RPMI7951 (cell line): ENCODE measurements around the gene CYP4F22. TPM values are rescaled to one million over a fixed set of nuclear protein-coding genes. Genes with fewer than 3 reads are reported as not detected.
"Not testable (repeated sequence)": the region's sequence is repeated elsewhere in the genome, so short reads cannot be mapped to it uniquely, and the experiment has no call there.

Experiments
- DNase-seq: peaks from one replicate; pipeline ENCODE4 v3.0.0-alpha.2; 2012; ENCODE audit warnings: low read depth
- total RNA-seq: library from RNA; depleted of rRNA; stranded (reverse); fragments of >200 nt; shearing (Covaris generic); gene quantifications from 2 replicates; pipeline ENCODE4 v1.2.3, GENCODE V29; 2014; rRNA removed

Gene CYP4F22
- total RNA-seq, 1 experiment from 2014 or later: not detected

- DNase-seq: no peak
These were observed 62.1 kb downstream of the CYP4F22 start for GRCh38 chr19:15570420-15570819.

GRCh38 chr19:15575406-15575805 lies 67.1 kb downstream of the CYP4F22 start:
- no peak for DNase-seq

- DNase-seq: no peak
These were observed 68.3 kb downstream of the CYP4F22 start for GRCh38 chr19:15576526-15577156.

- no peak for DNase-seq
These were observed 69.0 kb downstream of the CYP4F22 start for GRCh38 chr19:15577184-15577771.

- no peak for DNase-seq
These were observed 75.0 kb downstream of the CYP4F22 start for GRCh38 chr19:15583346-15583745.

- no peak for DNase-seq
These were observed 75.8 kb downstream of the CYP4F22 start for GRCh38 chr19:15584095-15584494.

- DNase-seq: peak; percentile 55
These were observed 76.3 kb downstream of the CYP4F22 start for GRCh38 chr19:15584541-15585115.

GRCh38 chr19:15587663-15588062 lies 79.3 kb downstream of the CYP4F22 start:
- no peak for DNase-seq

- no peak for DNase-seq
These were observed 79.9 kb downstream of the CYP4F22 start for GRCh38 chr19:15588265-15588664.

- DNase-seq: no peak
These were observed 81.6 kb downstream of the CYP4F22 start for GRCh38 chr19:15589760-15590451.

GRCh38 chr19:15591796-15592195 lies 83.5 kb downstream of the CYP4F22 start:
- no peak for DNase-seq

- DNase-seq: not testable (repeated sequence)
These were observed 84.2 kb downstream of the CYP4F22 start for GRCh38 chr19:15592506-15592905.

- DNase-seq: peak; percentile 40
These were observed 85.4 kb downstream of the CYP4F22 start for GRCh38 chr19:15593766-15594165.

- DNase-seq: peak; percentile 40
These were observed 86.7 kb downstream of the CYP4F22 start for GRCh38 chr19:15595069-15595468.

Other genes starting within 250 kb of the CYP4F22 start
- 8.3 and 9.1 TPM in 2 replicates for gene BRD4, start 176.0 kb upstream of the CYP4F22 start, total RNA-seq
- gene AKAP8, start 128.7 kb upstream of the CYP4F22 start, total RNA-seq: 9.5 and 11.6 TPM in 2 replicates
- gene AKAP8L, start 89.5 kb upstream of the CYP4F22 start, total RNA-seq: 31.6 and 33.8 TPM in 2 replicates
- 4.2 and 7.1 TPM in 2 replicates for gene WIZ, start 58.6 kb upstream of the CYP4F22 start, total RNA-seq
- gene RASAL3, start 44.0 kb upstream of the CYP4F22 start, total RNA-seq: 0.72 and 0.88 TPM in 2 replicates
- gene PGLYRP2, start 29.0 kb upstream of the CYP4F22 start, total RNA-seq: not detected in 2 replicates
- gene CYP4F8, start 106.7 kb downstream of the CYP4F22 start, total RNA-seq: not detected in 2 replicates
- not detected in 2 replicates for gene CYP4F3, start 132.4 kb downstream of the CYP4F22 start, total RNA-seq
- 0.20 TPM in 1 of 2 replicates, not detected in the other for gene CYP4F12, start 164.6 kb downstream of the CYP4F22 start, total RNA-seq
- not detected in 2 replicates for gene OR10H2, start 219.5 kb downstream of the CYP4F22 start, total RNA-seq
- gene OR10H3, start 229.5 kb downstream of the CYP4F22 start, total RNA-seq: not detected in 2 replicates